ENCODE results near the gene NMNAT1.
A peak's percentile ranks its signal among the peaks of the same experiment; 100 is the strongest.
"Not testable (repeated sequence)": the region's sequence is repeated elsewhere in the genome, so short reads cannot be mapped to it uniquely, and the experiment has no call there.

The NMNAT1 gene

DNA sequence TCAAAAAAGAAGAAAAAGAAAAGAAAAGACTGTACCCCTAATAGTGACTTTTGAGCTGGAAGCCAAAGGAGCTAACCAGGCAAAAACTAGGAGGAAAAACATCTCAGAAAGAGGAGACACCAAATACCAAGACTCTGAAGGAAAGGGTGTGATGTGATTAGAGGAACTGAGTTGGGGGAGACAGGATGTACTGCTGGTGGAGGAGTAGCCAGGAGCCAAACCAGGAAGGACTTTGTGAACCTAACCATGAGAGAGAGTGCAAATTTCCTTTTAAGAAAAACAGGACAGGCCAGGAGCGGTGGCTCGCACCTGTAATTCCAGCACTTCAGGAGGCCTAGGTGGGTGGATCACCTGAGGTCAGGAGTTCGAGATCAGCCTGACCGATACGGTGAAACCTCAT, 49.6 kb downstream of the NMNAT1 start:
- Histone ChIP-seq H3K27me3 (ENCODE audit: control insufficient read depth in 1 of 2, insufficient read depth in 2 of 2, low read length in 2 of 2) (peaks cover 0 to 12% of the 10 kb centered on the region in 2 donors), H3K9ac (ENCODE audit: low read length) (no peak overlapping the region), H3K4me1 (ENCODE audit: insufficient read depth, low read length) (no peaks in the 10 kb centered on the region), H3K4me3 (ENCODE audit: low read depth in 1 of 2, low read length in 2 of 2) (no peak overlapping the region), H3K36me3 (ENCODE audit: insufficient read depth, low read length) (no peaks in the 10 kb centered on the region), H3K27ac (ENCODE audit: low read depth, low read length) (no peak overlapping the region), H3K9me3 (ENCODE audit: low read length) (no peaks in the 10 kb centered on the region)

DNA sequence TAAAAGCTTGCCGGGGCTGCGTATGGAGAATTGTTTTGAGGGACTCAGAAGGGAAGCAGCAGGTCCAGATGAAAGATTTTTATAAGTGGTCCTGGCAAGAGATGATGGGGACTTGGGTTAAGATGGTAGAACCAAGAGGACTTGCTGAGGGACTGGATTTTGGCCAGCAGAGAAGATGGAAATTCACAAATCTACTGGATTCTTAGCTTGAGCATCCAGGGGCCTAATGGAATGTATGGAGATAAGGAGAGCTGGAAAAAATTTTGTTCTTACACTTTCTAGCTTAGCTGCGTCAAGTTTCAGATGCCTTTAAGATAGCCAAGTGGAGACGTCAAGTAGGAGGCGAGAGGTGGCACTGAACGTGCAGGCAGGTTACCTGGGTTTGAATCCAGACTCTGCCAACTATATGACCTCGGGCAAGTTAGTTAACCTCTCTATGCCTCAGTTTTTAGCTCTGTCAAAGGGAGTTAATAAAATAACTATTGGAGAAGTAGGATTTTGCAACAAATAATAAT, 50.3 kb downstream of the NMNAT1 start:
- Histone ChIP-seq H3K27ac (ENCODE audit: low read depth, low read length) (no peak overlapping the region), H3K9ac (ENCODE audit: low read length) (no peak overlapping the region), H3K36me3 (ENCODE audit: insufficient read depth, low read length) (no peaks in the 10 kb centered on the region), H3K27me3 (ENCODE audit: control insufficient read depth in 1 of 2, insufficient read depth in 2 of 2, low read length in 2 of 2) (peaks cover 0 to 18% of the 10 kb centered on the region in 2 donors), H3K9me3 (ENCODE audit: low read length) (no peaks in the 10 kb centered on the region), H3K4me1 (ENCODE audit: insufficient read depth, low read length) (no peaks in the 10 kb centered on the region), H3K4me3 (ENCODE audit: low read depth in 1 of 2, low read length in 2 of 2) (no peak overlapping the region)

DNA sequence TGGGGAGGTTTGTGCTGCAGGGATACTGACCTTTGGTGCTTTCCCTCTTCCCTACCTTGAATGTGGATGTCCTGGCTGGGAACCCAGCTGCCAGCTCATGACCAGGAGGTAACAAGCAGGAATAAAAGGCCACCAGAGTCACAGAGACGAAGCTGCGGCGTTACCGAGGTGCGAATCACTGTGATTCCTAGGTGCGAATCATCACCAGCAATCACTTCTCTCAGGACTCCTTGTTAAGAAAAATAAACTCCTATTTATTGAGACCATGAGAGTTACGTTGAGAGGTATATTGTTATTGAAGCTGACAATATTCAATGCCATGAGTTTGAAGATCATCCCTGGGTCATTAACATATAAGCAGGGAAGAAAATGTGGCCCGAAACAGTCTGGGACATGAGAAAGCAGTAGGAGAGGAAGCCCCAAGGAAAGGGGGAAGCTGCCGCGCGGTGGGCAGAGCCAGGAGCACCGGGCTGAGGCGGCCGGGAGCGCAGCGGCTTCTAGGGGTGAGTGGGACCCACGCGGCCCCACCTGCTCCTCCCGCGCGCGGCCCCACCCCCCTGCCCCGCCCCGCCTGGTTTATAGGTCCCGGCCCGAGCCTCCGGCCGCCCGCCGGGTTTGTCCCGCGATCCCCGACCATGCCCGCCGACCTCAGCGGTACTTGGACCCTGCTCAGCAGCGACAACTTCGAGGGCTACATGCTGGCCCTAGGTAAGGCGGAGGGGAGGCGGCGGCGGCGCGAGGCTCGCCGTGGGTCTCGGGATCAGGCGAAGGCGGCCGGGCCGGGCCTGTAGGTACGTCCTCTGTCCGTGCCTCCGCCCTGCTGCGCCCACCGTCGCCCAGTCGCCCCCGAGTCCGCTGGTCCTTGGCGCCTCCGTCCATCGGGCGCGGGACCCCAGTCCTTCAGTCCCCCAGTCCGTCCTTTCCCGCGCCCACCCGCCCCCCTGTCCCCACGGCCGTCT, 53.6 kb downstream of the NMNAT1 start, which contains the start of gene RBP7:
Gene RBP7, plus strand, starts transcription at position 605 of the 959 bp plus-strand sequence. Its CDS starts 31 bp downstream, at position 636.
- Histone ChIP-seq H3K27me3 (ENCODE audit: control insufficient read depth in 1 of 2, insufficient read depth in 2 of 2, low read length in 2 of 2) (peaks cover 0 to 22% of the 10 kb centered on the region in 2 donors), H3K9ac (ENCODE audit: low read length) (no peak within 1 kb of the TSS), H3K36me3 (ENCODE audit: insufficient read depth, low read length) (no peaks in the 10 kb centered on the region), H3K9me3 (ENCODE audit: low read length) (no peaks in the 10 kb centered on the region), H3K4me1 (ENCODE audit: insufficient read depth, low read length) (no peaks in the 10 kb centered on the region), H3K4me3 (ENCODE audit: low read depth in 1 of 2, low read length in 2 of 2) (peak within 1 kb of the TSS; percentile 27 to 36), H3K27ac (ENCODE audit: low read depth, low read length) (no peak within 1 kb of the TSS)

DNA sequence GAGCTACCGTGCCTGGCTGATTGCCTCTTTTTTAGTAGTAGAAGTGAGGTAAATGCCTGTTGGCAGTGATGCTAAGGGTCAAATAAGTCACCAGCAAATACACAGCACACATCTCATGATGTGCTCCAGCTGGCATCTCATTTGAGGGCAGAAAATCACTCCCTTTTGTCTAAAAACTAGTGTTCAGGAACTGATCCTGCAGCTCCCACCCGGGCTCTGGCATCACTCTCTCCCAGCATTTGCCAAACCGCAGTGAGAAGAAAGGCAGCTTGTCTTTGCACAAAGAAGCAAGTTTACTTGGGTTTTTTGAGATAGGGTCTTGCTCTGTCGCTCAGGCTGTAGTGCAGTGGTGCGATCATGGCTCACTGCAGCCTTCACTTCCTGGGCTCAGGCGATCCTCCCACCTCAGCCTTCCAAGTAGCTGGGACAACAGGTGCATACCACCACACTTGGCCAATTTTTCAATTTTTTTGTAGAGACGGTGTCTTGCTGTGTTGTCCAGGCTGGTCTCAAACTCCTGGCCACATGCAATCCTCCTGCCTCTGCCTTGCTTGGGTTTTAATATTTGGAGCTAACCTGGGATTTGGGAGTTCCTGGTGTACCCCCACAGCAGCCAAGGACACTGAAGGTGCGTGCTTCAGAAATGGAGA, 57.9 kb downstream of the NMNAT1 start:
- H3K27ac ChIP-seq (ENCODE audit: low read depth, low read length): no peak overlapping the region
- H3K4me1 ChIP-seq (ENCODE audit: insufficient read depth, low read length): no peaks in the 10 kb centered on the region
- no peaks in the 10 kb centered on the region for H3K9me3 ChIP-seq (ENCODE audit: low read length)
- H3K27me3 ChIP-seq (ENCODE audit: control insufficient read depth in 1 of 2, insufficient read depth in 2 of 2, low read length in 2 of 2): peaks cover 0 to 22% of the 10 kb centered on the region in 2 donors
- no peak overlapping the region for H3K4me3 ChIP-seq (ENCODE audit: low read depth in 1 of 2, low read length in 2 of 2)
- H3K36me3 ChIP-seq (ENCODE audit: insufficient read depth, low read length): no peaks in the 10 kb centered on the region
- H3K9ac ChIP-seq (ENCODE audit: low read length): no peak overlapping the region

DNA sequence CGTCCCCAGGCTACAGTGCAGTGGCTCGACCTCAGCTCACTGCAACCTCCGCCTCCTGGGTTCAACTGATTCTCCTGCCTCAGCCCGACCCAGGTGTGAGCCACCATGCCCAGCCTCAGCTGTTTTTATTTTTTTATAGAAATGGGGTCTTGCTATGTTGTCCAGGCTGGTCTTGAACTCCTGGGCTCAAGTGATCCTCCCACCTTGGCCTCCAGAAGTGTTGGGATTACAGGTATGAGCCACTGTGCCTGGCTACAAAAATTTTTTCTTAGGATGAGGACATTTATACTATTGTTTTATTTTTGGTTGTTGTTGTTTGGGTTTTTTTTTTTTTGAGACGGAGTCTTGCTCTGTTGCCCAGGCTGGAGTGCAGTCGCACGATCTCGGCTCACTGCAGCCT, 62.0 kb downstream of the NMNAT1 start:
- H3K4me1 ChIP-seq (ENCODE audit: insufficient read depth, low read length); H3K27me3 ChIP-seq (ENCODE audit: control insufficient read depth in 1 of 2, insufficient read depth in 2 of 2, low read length in 2 of 2); H3K36me3 ChIP-seq (ENCODE audit: insufficient read depth, low read length); H3K9me3 ChIP-seq (ENCODE audit: low read length); H3K9ac ChIP-seq (ENCODE audit: low read length); H3K4me3 ChIP-seq (ENCODE audit: low read depth in 1 of 2, low read length in 2 of 2); H3K27ac ChIP-seq (ENCODE audit: low read depth, low read length): not testable (repeated sequence)

DNA sequence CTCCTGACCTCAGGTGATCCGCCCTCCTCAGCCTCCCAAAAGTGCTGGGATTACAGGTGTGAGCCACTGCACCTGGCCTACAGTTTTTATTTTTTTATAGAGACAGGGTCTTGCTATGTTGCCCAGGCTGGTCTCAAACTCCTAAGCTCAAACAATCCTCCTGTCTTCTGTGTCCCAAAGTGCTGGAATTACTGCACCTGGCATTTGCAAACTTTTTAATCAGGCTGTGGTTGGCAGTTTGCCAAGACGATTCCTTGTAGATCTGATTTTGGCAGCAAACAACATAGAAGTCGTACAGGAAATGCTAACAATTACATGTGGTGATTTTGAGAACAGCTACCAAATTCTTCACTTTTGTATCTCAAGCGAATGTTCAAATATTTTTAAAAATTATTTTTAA, 63.9 kb downstream of the NMNAT1 start:
- Histone ChIP-seq H3K27me3 (ENCODE audit: control insufficient read depth in 1 of 2, insufficient read depth in 2 of 2, low read length in 2 of 2) (no peaks in the 10 kb centered on the region), H3K36me3 (ENCODE audit: insufficient read depth, low read length) (no peaks in the 10 kb centered on the region), H3K4me3 (ENCODE audit: low read depth in 1 of 2, low read length in 2 of 2) (no peak overlapping the region), H3K27ac (ENCODE audit: low read depth, low read length) (no peak overlapping the region), H3K9ac (ENCODE audit: low read length) (no peak overlapping the region), H3K9me3 (ENCODE audit: low read length) (no peaks in the 10 kb centered on the region), H3K4me1 (ENCODE audit: insufficient read depth, low read length) (no peaks in the 10 kb centered on the region)

DNA sequence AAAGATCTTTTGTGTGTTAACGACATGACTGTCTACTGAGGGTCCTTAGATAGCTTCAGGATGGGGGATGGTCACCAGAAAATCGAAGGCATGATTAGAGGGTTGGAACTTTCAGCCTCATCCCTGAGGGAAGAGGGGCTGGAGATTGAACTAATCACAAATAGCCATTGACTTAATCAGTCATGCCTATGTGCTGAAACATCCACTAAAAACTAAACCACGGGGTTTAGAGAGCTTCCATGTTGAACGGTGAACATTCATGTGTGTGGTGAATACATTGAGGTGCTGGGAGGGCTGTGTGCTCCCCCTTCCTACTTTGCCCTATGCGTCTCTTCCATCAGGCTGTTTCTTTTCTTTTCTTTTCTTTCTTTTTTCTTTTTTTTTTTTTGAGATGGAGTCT, 70.7 kb downstream of the NMNAT1 start:
- Histone ChIP-seq H3K9me3 (ENCODE audit: low read length) (no peaks in the 10 kb centered on the region), H3K27ac (ENCODE audit: low read depth, low read length) (no peak overlapping the region), H3K4me1 (ENCODE audit: insufficient read depth, low read length) (peaks cover 4% of the 10 kb centered on the region), H3K36me3 (ENCODE audit: insufficient read depth, low read length) (no peaks in the 10 kb centered on the region), H3K9ac (ENCODE audit: low read length) (no peak overlapping the region), H3K27me3 (ENCODE audit: control insufficient read depth in 1 of 2, insufficient read depth in 2 of 2, low read length in 2 of 2) (no peaks in the 10 kb centered on the region), H3K4me3 (ENCODE audit: low read depth in 1 of 2, low read length in 2 of 2) (no peak overlapping the region)

DNA sequence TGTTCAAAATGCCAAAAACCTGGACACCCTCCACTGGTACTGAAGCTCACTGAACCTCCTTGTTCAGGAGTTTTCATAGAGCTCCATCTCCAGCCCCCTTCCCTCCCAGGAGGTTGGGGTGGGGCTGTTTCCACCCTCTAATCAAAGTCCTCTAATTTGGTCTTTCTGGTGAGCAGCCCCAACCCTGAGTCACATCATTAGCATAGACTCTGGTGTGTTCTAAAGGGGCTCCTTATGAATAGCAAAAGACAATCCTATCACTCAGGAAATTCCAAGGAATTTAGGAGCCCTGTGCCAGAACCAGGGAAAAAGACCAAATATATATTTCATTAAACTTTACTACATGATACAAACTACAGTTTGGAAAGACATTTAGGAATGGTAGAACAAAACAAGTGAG, 76.3 kb downstream of the NMNAT1 start:
- no peaks in the 10 kb centered on the region for H3K9me3 ChIP-seq (ENCODE audit: low read length)
- no peaks in the 10 kb centered on the region for H3K27me3 ChIP-seq (ENCODE audit: control insufficient read depth in 1 of 2, insufficient read depth in 2 of 2, low read length in 2 of 2)

DNA sequence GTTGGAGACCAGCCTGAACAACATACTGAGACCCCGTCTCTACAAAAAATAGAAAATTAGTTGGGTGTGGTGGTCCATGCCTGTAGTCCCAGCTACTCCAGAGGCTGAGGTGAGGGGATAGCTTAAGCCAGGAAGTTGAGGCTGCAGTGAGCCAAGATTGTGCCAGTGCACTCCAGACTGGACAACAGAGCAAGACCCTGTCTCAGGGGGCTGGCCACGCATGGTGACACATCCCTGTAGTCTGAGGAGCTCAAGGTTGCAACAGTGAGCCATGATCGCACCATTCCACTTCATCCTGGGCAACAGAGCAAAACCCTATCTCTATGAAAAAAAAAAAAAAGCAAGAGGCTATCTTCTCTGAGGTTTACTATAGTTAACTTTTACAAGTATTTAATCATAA, 76.8 kb downstream of the NMNAT1 start:
- no peaks in the 10 kb centered on the region for H3K36me3 ChIP-seq (ENCODE audit: insufficient read depth, low read length)
- no peak overlapping the region for H3K9ac ChIP-seq (ENCODE audit: low read length)
- no peaks in the 10 kb centered on the region for H3K27me3 ChIP-seq (ENCODE audit: control insufficient read depth in 1 of 2, insufficient read depth in 2 of 2, low read length in 2 of 2)
- H3K27ac ChIP-seq (ENCODE audit: low read depth, low read length): no peak overlapping the region
- H3K9me3 ChIP-seq (ENCODE audit: low read length): no peaks in the 10 kb centered on the region
- H3K4me3 ChIP-seq (ENCODE audit: low read depth in 1 of 2, low read length in 2 of 2): no peak overlapping the region
- H3K4me1 ChIP-seq (ENCODE audit: insufficient read depth, low read length): peaks cover 4% of the 10 kb centered on the region

More for the DNA sequence above, 76.3 kb downstream of the NMNAT1 start:
- Histone ChIP-seq H3K4me3 (ENCODE audit: low read depth in 1 of 2, low read length in 2 of 2) (no peak overlapping the region), H3K36me3 (ENCODE audit: insufficient read depth, low read length) (no peaks in the 10 kb centered on the region), H3K4me1 (ENCODE audit: insufficient read depth, low read length) (peaks cover 4% of the 10 kb centered on the region), H3K9ac (ENCODE audit: low read length) (no peak overlapping the region), H3K27ac (ENCODE audit: low read depth, low read length) (no peak overlapping the region)

DNA sequence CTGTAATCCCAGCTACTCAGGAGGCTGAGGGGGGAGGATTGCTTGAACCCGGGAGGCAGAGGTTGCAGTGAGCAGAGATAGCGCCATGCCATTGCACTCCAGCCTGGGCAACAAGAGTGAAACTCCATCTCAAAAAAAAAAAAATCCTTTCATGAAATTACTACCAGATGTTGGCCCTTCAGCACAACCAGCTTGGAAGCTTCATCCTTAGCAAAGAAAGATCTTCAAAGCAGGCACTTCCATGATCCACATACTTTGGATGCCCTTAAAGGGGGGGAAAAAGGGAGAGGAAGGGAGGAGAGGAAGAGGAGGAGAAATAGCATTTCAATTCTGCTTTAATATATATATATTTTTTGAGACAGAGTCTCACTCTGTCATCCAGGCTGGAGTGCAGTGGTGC, 77.4 kb downstream of the NMNAT1 start:
- not testable (repeated sequence) for H3K4me3 ChIP-seq (ENCODE audit: low read depth in 1 of 2, low read length in 2 of 2); H3K27ac ChIP-seq (ENCODE audit: low read depth, low read length); H3K4me1 ChIP-seq (ENCODE audit: insufficient read depth, low read length); H3K36me3 ChIP-seq (ENCODE audit: insufficient read depth, low read length); H3K9ac ChIP-seq (ENCODE audit: low read length); H3K27me3 ChIP-seq (ENCODE audit: control insufficient read depth in 1 of 2, insufficient read depth in 2 of 2, low read length in 2 of 2); H3K9me3 ChIP-seq (ENCODE audit: low read length)

DNA sequence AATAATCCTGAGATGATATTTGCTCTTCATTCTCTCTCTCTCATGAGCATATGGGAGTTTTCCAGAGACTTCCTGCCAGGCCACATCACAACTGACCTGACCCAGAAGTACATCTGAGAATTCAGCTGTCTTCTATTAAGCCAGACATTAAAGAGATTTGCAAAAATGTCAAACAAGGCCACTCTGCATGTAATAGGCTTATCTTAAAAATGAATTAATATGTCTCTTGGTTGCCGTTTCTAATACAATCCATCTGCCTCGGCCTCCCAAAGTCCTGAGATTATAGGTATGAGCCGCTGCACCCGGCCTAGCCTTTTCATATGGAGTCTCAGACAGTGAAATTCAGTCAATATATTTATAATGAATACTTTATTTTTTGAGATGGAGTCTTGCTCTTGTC, 78.7 kb downstream of the NMNAT1 start:
- H3K4me3 ChIP-seq (ENCODE audit: low read depth in 1 of 2, low read length in 2 of 2); H3K9me3 ChIP-seq (ENCODE audit: low read length); H3K27ac ChIP-seq (ENCODE audit: low read depth, low read length); H3K27me3 ChIP-seq (ENCODE audit: control insufficient read depth in 1 of 2, insufficient read depth in 2 of 2, low read length in 2 of 2); H3K4me1 ChIP-seq (ENCODE audit: insufficient read depth, low read length); H3K9ac ChIP-seq (ENCODE audit: low read length); H3K36me3 ChIP-seq (ENCODE audit: insufficient read depth, low read length): not testable (repeated sequence)
